ENCODE results near the gene ALOX5.
"Not testable (repeated sequence)": the region's sequence is repeated elsewhere in the genome, so short reads cannot be mapped to it uniquely, and the experiment has no call there.

Gene ALOX5

GRCh38 chr10:45353186-45353585, 20.8 kb upstream of the ALOX5 start:
- Histone ChIP-seq H3K4me3 (ENCODE audit: low read depth, low read length) (no peak overlapping the region), H3K36me3 (no peaks in the 10 kb centered on the region), H3K4me1 (no peaks in the 10 kb centered on the region), H3K9me3 (no peaks in the 10 kb centered on the region), H3K27me3 (no peaks in the 10 kb centered on the region)
- no peak for TF ChIP-seq CTCF (IDR thresholded peaks at IDR 0.05; ENCODE audit: low read depth, low read length)
- DNase-seq = no peak

GRCh38 chr10:45354261-45354660, 19.8 kb upstream of the ALOX5 start:
- no peak for DNase-seq
- no peaks in the 10 kb centered on the region for H3K36me3 ChIP-seq
- no peaks in the 10 kb centered on the region for H3K27me3 ChIP-seq
- TF ChIP-seq CTCF (IDR thresholded peaks at IDR 0.05; ENCODE audit: low read depth, low read length) = no peak
- H3K4me1 ChIP-seq = no peaks in the 10 kb centered on the region
- no peak overlapping the region for H3K4me3 ChIP-seq (ENCODE audit: low read depth, low read length)
- no peaks in the 10 kb centered on the region for H3K9me3 ChIP-seq

- no peak overlapping the region for H3K4me3 ChIP-seq (ENCODE audit: low read depth, low read length)
Observed at GRCh38 chr10:45355494-45355893, 18.5 kb upstream of the ALOX5 start.

GRCh38 chr10:45358961-45359360, 15.1 kb upstream of the ALOX5 start:
- not testable (repeated sequence) for DNase-seq; H3K9me3 ChIP-seq; H3K4me1 ChIP-seq; H3K27me3 ChIP-seq; H3K4me3 ChIP-seq (ENCODE audit: low read depth, low read length); H3K36me3 ChIP-seq

More at GRCh38 chr10:45355494-45355893, 18.5 kb upstream of the ALOX5 start:
- H3K27me3 ChIP-seq = no peaks in the 10 kb centered on the region
- H3K9me3 ChIP-seq = no peaks in the 10 kb centered on the region
- no peak for TF ChIP-seq CTCF (IDR thresholded peaks at IDR 0.05; ENCODE audit: low read depth, low read length)
- no peak for DNase-seq
- no peaks in the 10 kb centered on the region for H3K4me1 ChIP-seq
- no peaks in the 10 kb centered on the region for H3K36me3 ChIP-seq

- not testable (repeated sequence) for DNase-seq; H3K9me3 ChIP-seq; H3K27me3 ChIP-seq; H3K4me1 ChIP-seq; H3K4me3 ChIP-seq (ENCODE audit: low read depth, low read length); H3K36me3 ChIP-seq
Observed at GRCh38 chr10:45361983-45362799, 11.8 kb upstream of the ALOX5 start.

- not testable (repeated sequence) for H3K9me3 ChIP-seq; H3K4me3 ChIP-seq (ENCODE audit: low read depth, low read length); H3K36me3 ChIP-seq; H3K4me1 ChIP-seq; DNase-seq
- peaks cover 10% of the 10 kb centered on the region for H3K27me3 ChIP-seq
Observed at GRCh38 chr10:45367643-45368042, 6.4 kb upstream of the ALOX5 start.

GRCh38 chr10:45368181-45368580, 5.8 kb upstream of the ALOX5 start:
- H3K4me3 ChIP-seq (ENCODE audit: low read depth, low read length) = no peak overlapping the region
- no peak for DNase-seq
- no peak for TF ChIP-seq CTCF (IDR thresholded peaks at IDR 0.05; ENCODE audit: low read depth, low read length)

More at GRCh38 chr10:45368181-45368580, 5.8 kb upstream of the ALOX5 start:
- H3K36me3 ChIP-seq = no peaks in the 10 kb centered on the region
- no peaks in the 10 kb centered on the region for H3K4me1 ChIP-seq
- H3K9me3 ChIP-seq = no peaks in the 10 kb centered on the region
- H3K27me3 ChIP-seq = peaks cover 16% of the 10 kb centered on the region

Measured in BE2C (cell line).